HepG2 (cell line): ENCODE data around the gene CCDC85C. TPM values are rescaled to one million over a fixed set of nuclear protein-coding genes. Genes with fewer than 3 reads are reported as not detected.
A peak's percentile ranks its signal among the peaks of the same experiment; 100 is the strongest.

Experiments used
- ATF7-NPFF ChIP-seq: sonication (generic); formaldehyde crosslinking; IDR thresholded peaks from 2 replicates; pipeline ENCODE4 v1.8.1; 2023; ENCODE audit warnings: mild to moderate bottlenecking, low read depth, missing genetic modification reagents, moderate library complexity
- BORCS8-MEF2B ChIP-seq: sonication (generic); formaldehyde crosslinking; IDR thresholded peaks from 2 replicates; pipeline ENCODE4 v1.8.0; 2022; ENCODE audit warnings: mild to moderate bottlenecking, missing genetic modification reagents
- EED ChIP-seq: sonication (generic); formaldehyde crosslinking; IDR thresholded peaks from 2 replicates; pipeline ENCODE4 v1.5.0; 2020; ENCODE audit warnings: mild to moderate bottlenecking, missing genetic modification reagents
- GTF2F1 ChIP-seq: fragments of 150-350 bp; IDR thresholded peaks from 2 replicates; pipeline ENCODE4 v1.6.1; 2014; ENCODE audit warnings: low read length
- HIC2 ChIP-seq: sonication (generic); formaldehyde crosslinking; IDR thresholded peaks from 2 replicates; pipeline ENCODE4 v1.9.0; 2022; ENCODE audit warnings: low read depth, missing genetic modification reagents
- KAT7 ChIP-seq: IDR thresholded peaks from 2 replicates; pipeline ENCODE4 v1.6.1; 2018; ENCODE audit warnings: borderline replicate concordance, missing compliant biosample characterization
- KAT8 ChIP-seq: IDR thresholded peaks from 2 replicates; pipeline ENCODE4 v1.6.1; 2016; ENCODE audit warnings: missing genetic modification reagents, missing compliant biosample characterization
- KLF9 ChIP-seq: IDR thresholded peaks from 2 replicates; pipeline ENCODE4 v1.6.1; 2016; ENCODE audit warnings: low read depth
- NCOA2 ChIP-seq: sonication (generic); formaldehyde crosslinking; IDR thresholded peaks from 2 replicates; pipeline ENCODE4 v1.8.0; 2022; ENCODE audit warnings: inconsistent platforms
- PCBP1 ChIP-seq: fragments of 200-400 bp; formaldehyde crosslinking; IDR thresholded peaks from 2 replicates; pipeline ENCODE4 v1.6.1; 2017; ENCODE audit warnings: mild to moderate bottlenecking, low read depth, low read length, borderline replicate concordance
- PHB2 ChIP-seq: fragments of 450-650 bp; IDR thresholded peaks from 2 replicates; pipeline ENCODE4 v1.6.1; 2018; ENCODE audit not compliant: partially characterized antibody
- RBM39 ChIP-seq: fragments of 200-400 bp; formaldehyde crosslinking; IDR thresholded peaks from one replicate; pipeline ENCODE4 v1.6.1; 2018; ENCODE audit warnings: antibody characterized with exemption, mild to moderate bottlenecking, low read depth, low read length; ENCODE audit not compliant: poor library complexity, severe bottlenecking
- SETDB1 ChIP-seq: sonication (generic); formaldehyde crosslinking; IDR thresholded peaks from 2 replicates; pipeline ENCODE4 v1.5.1; 2020; ENCODE audit warnings: missing genetic modification reagents, mild to moderate bottlenecking, borderline replicate concordance
- SKI ChIP-seq: fragments of 450-650 bp; IDR thresholded peaks from one replicate; pipeline ENCODE4 v1.6.1; 2018; ENCODE audit warnings: mild to moderate bottlenecking; ENCODE audit not compliant: partially characterized antibody
- ZBTB2 ChIP-seq: sonication (generic); formaldehyde crosslinking; IDR thresholded peaks from 2 replicates; pipeline ENCODE4 v1.8.0; 2022; ENCODE audit warnings: low read depth, missing genetic modification reagents
- ZFX ChIP-seq: sonication (generic); formaldehyde crosslinking; IDR thresholded peaks from 2 replicates; pipeline ENCODE4 v1.4.0; 2020; ENCODE audit warnings: mild to moderate bottlenecking, low read depth, missing genetic modification reagents, moderate library complexity
- ZMAT3 ChIP-seq: sonication (generic); formaldehyde crosslinking; conservative IDR thresholded peaks from 2 replicates; pipeline ENCODE4 v1.7.0; 2021; ENCODE audit warnings: missing genetic modification reagents
- ZNF513 ChIP-seq: sonication (generic); formaldehyde crosslinking; conservative IDR thresholded peaks from 2 replicates; pipeline ENCODE4 v1.5.0; 2020; ENCODE audit warnings: missing genetic modification reagents
- ZSCAN31 ChIP-seq: sonication (generic); formaldehyde crosslinking; IDR thresholded peaks from 2 replicates; pipeline ENCODE4 v1.5.0; 2020; ENCODE audit warnings: low read depth, mild to moderate bottlenecking, missing genetic modification reagents
- ZSCAN5A ChIP-seq: sonication (generic); formaldehyde crosslinking; IDR thresholded peaks from 2 replicates; pipeline ENCODE4 v1.8.0; 2022; ENCODE audit warnings: mild to moderate bottlenecking, missing genetic modification reagents, borderline replicate concordance
- polyA plus RNA-seq, 8 experiments: library from polyadenylated mRNA; depleted of rRNA in 3 of 8; stranded (reverse) in 7 of 8; unstranded in 1 of 8; fragments of >200 nt; fragmentation: Illumina TruSeq in 4 of 8; extraction: Trizol in 4 of 8; gene quantifications; 2 replicates each; pipeline versions ENCODE4 v1.2.1 to v1.2.3, GENCODE V29; 2011 to 2016; ENCODE audit warnings: low read depth in 4 of 8, missing spikeins in 1 of 8, mixed read lengths in 1 of 8; ENCODE audit not compliant: insufficient read depth in 1 of 8
- total RNA-seq, 5 experiments: library from RNA; depleted of rRNA; stranded (reverse); fragments of >200 nt; fragmentation: Illumina TruSeq; extraction: Trizol; gene quantifications; 2 replicates each; pipeline ENCODE4 v1.2.3, GENCODE V29; 2016; ENCODE audit warnings: low read depth in 1 of 5
- TF ChIP-seq, protein P1 (sequence below): sonication (generic); formaldehyde crosslinking; IDR thresholded peaks from 2 replicates; pipeline ENCODE4 v1.8.1; 2023; ENCODE audit warnings: missing genetic modification reagents, mild to moderate bottlenecking, borderline replicate concordance
- TF ChIP-seq, protein P2 (sequence below): sonication (generic); formaldehyde crosslinking; IDR thresholded peaks from 2 replicates; pipeline ENCODE4 v1.4.0; 2020; ENCODE audit warnings: missing genetic modification reagents, borderline replicate concordance

The CCDC85C gene
- total and polyA plus RNA-seq, 2 of the 13 experiments (the other 11 are each of a cell fraction or from before 2014, with no cell fraction given): 18.8 to 43.8 TPM

DNA sequence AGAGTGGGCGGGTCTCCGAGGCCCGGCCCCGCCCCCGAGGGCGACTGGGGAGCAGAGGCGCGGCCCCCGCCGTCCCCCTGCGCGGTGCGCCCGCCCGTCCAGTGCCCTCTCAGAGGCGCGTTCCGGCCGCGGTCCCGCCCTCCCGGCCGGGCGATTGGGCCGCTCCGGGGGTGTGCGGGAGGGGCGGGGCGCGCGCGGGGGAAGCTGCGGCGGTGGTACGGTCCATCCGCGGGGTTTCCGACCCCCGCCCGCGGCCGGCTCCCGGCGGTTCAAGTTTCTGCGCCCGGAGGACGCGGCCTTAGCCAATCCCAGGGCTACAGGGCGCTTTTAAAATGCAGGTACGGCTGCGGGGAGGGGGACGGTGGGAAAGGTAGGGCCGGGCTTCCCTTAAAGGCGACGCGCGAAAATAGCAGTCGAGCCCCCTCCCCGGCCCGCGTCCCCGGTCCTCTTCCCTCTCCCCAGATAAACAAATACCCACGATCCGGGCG is 315 bp upstream of the CCDC85C start (continued):
- TF ChIP-seq, protein P1, sequence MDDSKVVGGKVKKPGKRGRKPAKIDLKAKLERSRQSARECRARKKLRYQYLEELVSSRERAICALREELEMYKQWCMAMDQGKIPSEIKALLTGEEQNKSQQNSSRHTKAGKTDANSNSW (CRISPR knock-in tag): no peak
- no peak for TF ChIP-seq ZMAT3 (CRISPR knock-in tag)
- TF ChIP-seq EED (CRISPR knock-in tag): no peak
- no peak for TF ChIP-seq PCBP1
- peak; percentile 67; the same call in 1 of the 2 replicates for TF ChIP-seq ZBTB2 (CRISPR knock-in tag)
- TF ChIP-seq, protein P2, sequence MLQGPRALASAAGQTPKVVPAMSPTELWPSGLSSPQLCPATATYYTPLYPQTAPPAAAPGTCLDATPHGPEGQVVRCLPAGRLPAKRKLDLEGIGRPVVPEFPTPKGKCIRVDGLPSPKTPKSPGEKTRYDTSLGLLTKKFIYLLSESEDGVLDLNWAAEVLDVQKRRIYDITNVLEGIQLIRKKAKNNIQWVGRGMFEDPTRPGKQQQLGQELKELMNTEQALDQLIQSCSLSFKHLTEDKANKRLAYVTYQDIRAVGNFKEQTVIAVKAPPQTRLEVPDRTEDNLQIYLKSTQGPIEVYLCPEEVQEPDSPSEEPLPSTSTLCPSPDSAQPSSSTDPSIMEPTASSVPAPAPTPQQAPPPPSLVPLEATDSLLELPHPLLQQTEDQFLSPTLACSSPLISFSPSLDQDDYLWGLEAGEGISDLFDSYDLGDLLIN: no peak
- TF ChIP-seq GTF2F1: no peak
- TF ChIP-seq ZFX: peak; percentile 42
- no peak for TF ChIP-seq PHB2
- no peak for TF ChIP-seq HIC2 (CRISPR knock-in tag)
- no peak for TF ChIP-seq KAT7 (CRISPR knock-in tag)
- no peak for TF ChIP-seq ZSCAN5A (CRISPR knock-in tag)
- no peak for TF ChIP-seq ATF7-NPFF
- no peak for TF ChIP-seq BORCS8-MEF2B
- no peak for TF ChIP-seq ZSCAN31 (CRISPR knock-in tag)
- no peak for TF ChIP-seq RBM39
- TF ChIP-seq KAT8 (CRISPR knock-in tag): no peak
- no peak for TF ChIP-seq KLF9 (CRISPR knock-in tag)
- no peak for TF ChIP-seq SETDB1 (CRISPR knock-in tag)
- no peak for TF ChIP-seq ZNF513 (CRISPR knock-in tag)
- no peak for TF ChIP-seq NCOA2 (CRISPR knock-in tag)
- TF ChIP-seq SKI: peak; percentile 57
